ENCODE measurements around the gene FTL. TPM values are rescaled to one million over a fixed set of nuclear protein-coding genes. Genes with fewer than 3 reads are reported as not detected.
A peak's percentile ranks its signal among the peaks of the same experiment; 100 is the strongest.

FTL gene
- total and polyA plus RNA-seq, 8 donors = 1,292 to 8,824 (median 3,975) TPM

DNA sequence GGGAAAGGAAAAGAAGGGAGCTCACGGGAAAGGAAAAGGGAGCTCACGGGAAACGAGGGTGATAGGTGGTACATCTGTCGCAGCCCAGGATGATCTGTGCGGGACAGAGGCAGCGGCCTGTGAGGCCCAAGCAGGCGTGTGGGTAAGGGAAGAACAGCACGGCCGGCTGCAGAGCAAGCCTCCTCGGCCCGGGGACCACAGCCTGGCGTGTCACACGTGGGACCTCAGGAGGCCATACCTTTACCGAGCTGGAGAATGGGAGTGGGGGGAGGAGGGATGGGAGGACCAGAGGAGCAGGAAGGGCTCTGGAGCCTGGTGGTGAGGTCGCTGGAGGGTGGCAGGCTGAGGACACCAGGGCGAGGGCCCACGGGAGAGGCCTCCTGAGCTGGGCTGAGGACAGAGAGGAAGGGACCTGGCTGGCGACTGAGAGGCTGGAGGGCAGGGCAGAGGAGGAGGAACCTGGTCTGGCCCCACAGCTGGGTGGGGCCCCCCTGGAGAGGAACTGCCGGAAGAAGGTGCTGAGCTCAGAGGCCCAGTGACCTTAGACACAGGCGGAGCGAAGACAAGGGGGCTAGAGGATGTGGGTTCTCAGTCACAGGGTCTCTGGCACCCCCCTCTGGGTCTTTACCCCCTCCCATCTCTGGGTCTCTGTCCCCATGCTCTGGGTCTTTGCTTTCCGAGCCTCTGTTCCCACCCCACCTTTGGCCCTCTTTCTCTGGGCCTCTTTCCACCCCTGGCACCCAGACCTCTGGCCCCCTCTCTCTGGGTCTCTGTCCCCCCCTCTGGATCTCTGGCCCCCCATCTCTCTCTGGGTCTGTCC lies 2.9 kb upstream of the FTL start:
- WGBS, 5 donors = 41 to 45% (median 43%) methylated on average over 18 to 22 of the region's 22 CpGs
- Histone ChIP-seq H3K27ac (peak overlapping the region; percentile 93 to 97 (median 96)), H3K4me3 (peak overlapping the region in 1 of 4 donors; percentile 6), H3K36me3 (peaks cover 12 to 22% (median 15%) of the 10 kb centered on the region in 4 donors), H3K9me3 (no peaks in the 10 kb centered on the region), H3K27me3 (no peaks in the 10 kb centered on the region), H3K4me1 (peaks cover 40 to 71% (median 52%) of the 10 kb centered on the region in 4 donors)
- peak; percentile 79 to 89 for DNase-seq
- intact Hi-C loops (cut with DNase I; ENCODE audit: low total_unique reads) = no loop called here
- TF ChIP-seq, protein P1, sequence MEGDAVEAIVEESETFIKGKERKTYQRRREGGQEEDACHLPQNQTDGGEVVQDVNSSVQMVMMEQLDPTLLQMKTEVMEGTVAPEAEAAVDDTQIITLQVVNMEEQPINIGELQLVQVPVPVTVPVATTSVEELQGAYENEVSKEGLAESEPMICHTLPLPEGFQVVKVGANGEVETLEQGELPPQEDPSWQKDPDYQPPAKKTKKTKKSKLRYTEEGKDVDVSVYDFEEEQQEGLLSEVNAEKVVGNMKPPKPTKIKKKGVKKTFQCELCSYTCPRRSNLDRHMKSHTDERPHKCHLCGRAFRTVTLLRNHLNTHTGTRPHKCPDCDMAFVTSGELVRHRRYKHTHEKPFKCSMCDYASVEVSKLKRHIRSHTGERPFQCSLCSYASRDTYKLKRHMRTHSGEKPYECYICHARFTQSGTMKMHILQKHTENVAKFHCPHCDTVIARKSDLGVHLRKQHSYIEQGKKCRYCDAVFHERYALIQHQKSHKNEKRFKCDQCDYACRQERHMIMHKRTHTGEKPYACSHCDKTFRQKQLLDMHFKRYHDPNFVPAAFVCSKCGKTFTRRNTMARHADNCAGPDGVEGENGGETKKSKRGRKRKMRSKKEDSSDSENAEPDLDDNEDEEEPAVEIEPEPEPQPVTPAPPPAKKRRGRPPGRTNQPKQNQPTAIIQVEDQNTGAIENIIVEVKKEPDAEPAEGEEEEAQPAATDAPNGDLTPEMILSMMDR (IDR thresholded peaks at IDR 0.05) = no peak
- TF ChIP-seq POLR2AphosphoS5 (IDR thresholded peaks at IDR 0.05) (peak in 2 of 3 donors; percentile 73 to 84), POLR2A (IDR thresholded peaks at IDR 0.05) (peak in 1 of 4 donors; percentile 18), EP300 (IDR thresholded peaks at IDR 0.05) (no peak)

DNA sequence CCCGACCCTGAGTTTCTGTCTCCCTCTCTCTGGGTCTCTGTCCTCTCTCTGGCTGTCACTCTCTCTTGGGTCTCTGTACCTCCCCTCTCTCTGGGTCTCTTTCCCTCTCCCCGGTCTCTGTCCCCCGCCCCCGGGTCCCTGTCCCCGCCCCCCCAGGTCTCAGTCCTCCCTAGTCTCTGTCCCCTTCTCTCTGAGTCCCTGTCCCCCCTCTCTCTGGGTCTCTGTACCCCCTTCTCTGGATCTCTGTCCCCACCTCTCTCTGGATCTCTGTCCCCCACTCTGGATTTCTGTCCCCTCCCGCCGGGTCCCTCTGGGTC lies 2.3 kb upstream of the FTL start:
- H3K4me3 ChIP-seq = peak overlapping the region in 1 of 4 donors; percentile 6
- H3K9me3 ChIP-seq = no peaks in the 10 kb centered on the region
- TF ChIP-seq POLR2A (IDR thresholded peaks at IDR 0.05) (no peak), POLR2AphosphoS5 (IDR thresholded peaks at IDR 0.05) (no peak), EP300 (IDR thresholded peaks at IDR 0.05) (no peak)
- TF ChIP-seq, protein P1 (IDR thresholded peaks at IDR 0.05) = no peak
- H3K36me3 ChIP-seq = peaks cover 12 to 21% (median 20%) of the 10 kb centered on the region in 4 donors
- H3K27ac ChIP-seq = peak overlapping the region; percentile 93 to 97 (median 96)
- DNase-seq = no peak
- no peaks in the 10 kb centered on the region for H3K27me3 ChIP-seq
- peaks cover 42 to 76% (median 57%) of the 10 kb centered on the region in 4 donors for H3K4me1 ChIP-seq
- intact Hi-C loops (cut with DNase I; ENCODE audit: low total_unique reads) = no loop called here
- 39 to 57% (median 41%) methylated on average over 3 to 7 of the region's 7 CpGs for WGBS, 5 donors

- H3K4me3 ChIP-seq = peak overlapping the region; percentile 77 to 98 (median 90)
These were observed 1.5 kb upstream of the FTL start for GRCh38 chr19:48963371-48964204.

More at GRCh38 chr19:48963371-48964204, 1.5 kb upstream of the FTL start:
- Histone ChIP-seq H3K9me3 (no peaks in the 10 kb centered on the region), H3K27ac (peak overlapping the region; percentile 93 to 97 (median 96)), H3K27me3 (no peaks in the 10 kb centered on the region), H3K36me3 (peaks cover 12 to 29% (median 24%) of the 10 kb centered on the region in 4 donors), H3K4me1 (peaks cover 42 to 84% (median 63%) of the 10 kb centered on the region in 4 donors)
- intact Hi-C loops (cut with DNase I; ENCODE audit: low total_unique reads) = no loop called here
- TF ChIP-seq EP300 (IDR thresholded peaks at IDR 0.05) (peak; percentile 75), POLR2A (IDR thresholded peaks at IDR 0.05) (no peak), POLR2AphosphoS5 (IDR thresholded peaks at IDR 0.05) (peak; percentile 54 to 67 (median 64))
- TF ChIP-seq, protein P1 (IDR thresholded peaks at IDR 0.05) = no peak
- WGBS, 5 donors = 3 to 9% (median 7%) methylated on average over 23 to 28 of the region's 28 CpGs
- DNase-seq = peak; percentile 77 to 94
